WTC11 (cell line): ENCODE data around the gene SLC16A13.

Experiments
- ATF1 ChIP-seq: sonication (generic); formaldehyde crosslinking; IDR thresholded peaks from 2 replicates; pipeline ENCODE4 v1.8.1; 2023; ENCODE audit warnings: mild to moderate bottlenecking, moderate library complexity, missing genetic modification reagents
- ATF2 ChIP-seq: sonication (generic); formaldehyde crosslinking; IDR thresholded peaks from 2 replicates; pipeline ENCODE4 v1.8.1; 2022; ENCODE audit warnings: low read depth, missing genetic modification reagents, borderline replicate concordance
- CREB1 ChIP-seq: sonication (generic); formaldehyde crosslinking; IDR thresholded peaks from 2 replicates; pipeline ENCODE4 v1.8.0; 2023; ENCODE audit warnings: mild to moderate bottlenecking, missing genetic modification reagents
- FOXP1 ChIP-seq: sonication (generic); formaldehyde crosslinking; IDR thresholded peaks from 2 replicates; pipeline ENCODE4 v1.8.0; 2022; ENCODE audit warnings: missing genetic modification reagents, mild to moderate bottlenecking, moderate library complexity, borderline replicate concordance
- KAT7 ChIP-seq: sonication (generic); formaldehyde crosslinking; IDR thresholded peaks from 2 replicates; pipeline ENCODE4 v1.8.1; 2023; ENCODE audit warnings: missing genetic modification reagents, mild to moderate bottlenecking, borderline replicate concordance
- NFATC4 ChIP-seq: fragments of 250-450 bp; sonication (Bioruptor Pico); IDR thresholded peaks from 2 replicates; pipeline ENCODE4 v1.9.0; 2021; ENCODE audit warnings: mild to moderate bottlenecking
- NR2C2 ChIP-seq: sonication (generic); formaldehyde crosslinking; IDR thresholded peaks from 2 replicates; pipeline ENCODE4 v1.8.0; 2022; ENCODE audit warnings: mild to moderate bottlenecking, missing genetic modification reagents
- SOX15 ChIP-seq: fragments of 250-450 bp; sonication (Bioruptor Pico); IDR thresholded peaks from 2 replicates; pipeline ENCODE4 v1.9.0; 2021; ENCODE audit warnings: mild to moderate bottlenecking
- ZBTB21 ChIP-seq: sonication (generic); formaldehyde crosslinking; IDR thresholded peaks from 2 replicates; pipeline ENCODE4 v1.8.1; 2023; ENCODE audit warnings: mild to moderate bottlenecking, missing genetic modification reagents, borderline replicate concordance
- TF ChIP-seq, protein P1 (sequence below): fragments of 200-600 bp; IDR thresholded peaks from 2 replicates; pipeline ENCODE4 v1.8.0; 2022; ENCODE audit warnings: antibody characterized with exemption

GRCh38 chr17:7064261-7064660 is 28.4 kb downstream of the SLC16A13 start:
- TF ChIP-seq, protein P1, sequence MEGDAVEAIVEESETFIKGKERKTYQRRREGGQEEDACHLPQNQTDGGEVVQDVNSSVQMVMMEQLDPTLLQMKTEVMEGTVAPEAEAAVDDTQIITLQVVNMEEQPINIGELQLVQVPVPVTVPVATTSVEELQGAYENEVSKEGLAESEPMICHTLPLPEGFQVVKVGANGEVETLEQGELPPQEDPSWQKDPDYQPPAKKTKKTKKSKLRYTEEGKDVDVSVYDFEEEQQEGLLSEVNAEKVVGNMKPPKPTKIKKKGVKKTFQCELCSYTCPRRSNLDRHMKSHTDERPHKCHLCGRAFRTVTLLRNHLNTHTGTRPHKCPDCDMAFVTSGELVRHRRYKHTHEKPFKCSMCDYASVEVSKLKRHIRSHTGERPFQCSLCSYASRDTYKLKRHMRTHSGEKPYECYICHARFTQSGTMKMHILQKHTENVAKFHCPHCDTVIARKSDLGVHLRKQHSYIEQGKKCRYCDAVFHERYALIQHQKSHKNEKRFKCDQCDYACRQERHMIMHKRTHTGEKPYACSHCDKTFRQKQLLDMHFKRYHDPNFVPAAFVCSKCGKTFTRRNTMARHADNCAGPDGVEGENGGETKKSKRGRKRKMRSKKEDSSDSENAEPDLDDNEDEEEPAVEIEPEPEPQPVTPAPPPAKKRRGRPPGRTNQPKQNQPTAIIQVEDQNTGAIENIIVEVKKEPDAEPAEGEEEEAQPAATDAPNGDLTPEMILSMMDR: no peak
- TF ChIP-seq ZBTB21 (CRISPR knock-in tag) (no peak), KAT7 (CRISPR knock-in tag) (no peak), ATF1 (CRISPR knock-in tag) (no peak), NR2C2 (CRISPR knock-in tag) (no peak), NFATC4 (CRISPR knock-in tag) (no peak), SOX15 (no peak), FOXP1 (no peak), CREB1 (CRISPR knock-in tag) (no peak), ATF2 (CRISPR knock-in tag) (no peak)
